GM19099 (cell line): ENCODE results near the gene THSD7B.

Experiments used
- POLR2A ChIP-seq: IDR thresholded peaks from 3 replicates; pipeline ENCODE4 v1.6.1; 2011; ENCODE audit warnings: low read depth; ENCODE audit not compliant: insufficient read length; ENCODE audit errors: extremely low read depth

Gene THSD7B

DNA sequence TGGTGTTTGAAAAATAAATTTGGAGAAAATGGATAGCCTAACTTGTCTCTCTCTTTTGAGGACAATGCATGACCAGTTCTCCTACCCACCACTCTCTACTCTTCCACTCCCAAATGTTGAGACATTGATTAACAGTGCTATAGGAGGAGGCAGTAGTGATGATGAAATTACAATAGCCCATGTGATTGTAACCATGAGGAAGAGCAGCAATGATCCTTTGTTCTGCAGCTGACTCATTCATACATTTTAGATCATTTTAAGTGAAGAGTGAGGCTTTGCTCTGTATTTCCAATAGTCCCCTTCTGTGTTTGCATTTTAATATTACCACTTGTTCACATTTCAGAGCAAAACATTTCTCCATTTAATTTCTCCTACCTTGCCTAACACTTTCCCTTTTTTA, 592.3 kb downstream of the THSD7B start:
- TF ChIP-seq POLR2A: no peak

DNA sequence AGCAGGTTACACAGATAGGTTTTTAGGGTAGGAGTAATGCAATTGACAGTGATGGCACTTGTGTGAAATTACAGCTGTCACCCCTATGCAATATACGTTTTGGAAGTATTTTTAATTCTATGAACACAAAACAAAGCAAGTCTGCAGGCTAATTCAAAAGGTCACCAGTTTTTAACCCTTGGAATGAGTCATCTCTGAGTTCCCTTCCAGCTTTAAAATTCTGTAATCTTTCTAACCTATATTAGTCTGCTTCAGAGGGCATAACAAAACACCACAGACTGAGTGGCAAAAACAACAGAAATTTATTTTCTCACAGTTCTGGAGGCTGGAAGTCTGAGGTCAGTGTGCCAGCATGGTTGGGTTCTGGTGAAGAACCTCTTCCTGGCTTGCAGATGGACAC, 602.0 kb downstream of the THSD7B start:
- TF ChIP-seq POLR2A: no peak

DNA sequence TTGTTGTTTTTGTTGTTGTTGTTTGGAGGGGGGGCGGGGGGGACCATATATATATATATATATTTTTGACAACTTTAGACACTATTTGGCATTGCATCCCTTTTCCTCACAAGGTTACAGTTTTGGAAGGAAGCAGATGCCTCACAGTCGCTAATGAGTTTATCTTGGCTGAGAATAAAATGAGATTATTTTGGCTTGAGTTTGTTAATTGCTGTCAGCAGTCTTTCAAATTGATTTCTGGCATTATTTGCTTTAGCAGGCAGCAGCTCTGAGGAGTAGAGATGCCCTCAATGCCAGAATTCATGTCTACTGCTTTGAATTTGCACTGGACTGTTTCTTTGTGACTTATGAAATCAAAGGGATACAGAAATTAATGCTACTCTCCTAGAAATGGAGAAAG, 603.8 kb downstream of the THSD7B start:
- TF ChIP-seq POLR2A: no peak

DNA sequence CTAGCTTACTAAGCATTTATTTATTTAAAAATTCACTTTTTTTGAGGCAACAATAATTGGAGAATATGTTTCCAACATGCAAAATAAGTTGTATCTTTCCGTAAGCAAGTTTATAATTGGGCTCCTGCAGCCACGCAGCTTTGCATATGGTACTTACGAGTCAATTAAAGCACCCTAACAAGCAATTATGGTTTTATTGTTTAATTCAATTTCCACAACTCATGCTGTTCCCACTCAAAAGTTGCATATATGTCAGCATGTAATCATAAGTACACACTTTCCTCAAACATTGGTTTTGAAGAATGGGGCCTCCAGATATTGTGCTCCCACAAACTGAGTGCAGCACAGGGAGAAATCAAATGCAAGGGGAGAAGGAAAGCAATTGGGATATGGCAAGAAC, 613.8 kb downstream of the THSD7B start:
- no peak for TF ChIP-seq POLR2A

DNA sequence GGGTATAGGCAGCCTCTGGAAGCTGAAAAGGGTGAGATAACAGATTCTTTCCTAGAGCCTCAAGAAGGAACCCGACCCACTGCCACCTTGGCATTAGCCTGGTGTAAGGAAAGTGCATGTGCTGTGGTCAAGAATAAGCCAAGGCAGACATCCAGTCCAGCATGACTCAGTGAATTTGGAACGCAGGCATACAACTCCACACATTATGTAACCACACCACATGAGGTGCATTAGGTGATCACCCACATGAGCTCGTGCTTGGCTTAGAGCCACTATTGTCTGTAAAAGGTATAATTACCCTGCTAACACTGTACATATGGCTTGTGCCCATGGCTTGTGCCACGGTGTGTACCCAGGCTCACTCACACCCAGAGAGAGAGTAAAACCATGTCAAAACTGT, 615.3 kb downstream of the THSD7B start:
- no peak for TF ChIP-seq POLR2A

DNA sequence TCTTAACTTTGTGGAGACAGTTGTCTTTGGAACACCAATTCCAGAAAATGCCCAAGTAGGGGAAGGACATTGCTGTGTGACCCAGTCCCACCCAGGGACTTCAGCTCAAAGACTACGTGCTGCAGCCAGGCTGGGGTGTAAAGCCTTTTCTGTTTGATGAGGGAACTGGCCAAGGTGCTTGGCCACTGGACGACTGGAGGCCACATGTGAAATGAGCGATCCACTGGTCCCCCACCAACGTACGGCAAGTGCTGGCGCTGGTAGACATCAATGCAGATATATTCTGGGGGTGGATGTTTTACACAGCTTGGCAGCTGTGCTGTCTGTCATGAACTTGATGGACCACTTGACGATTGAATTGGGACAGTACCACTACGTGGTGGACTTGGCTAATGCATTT, 616.4 kb downstream of the THSD7B start:
- TF ChIP-seq POLR2A: no peak

DNA sequence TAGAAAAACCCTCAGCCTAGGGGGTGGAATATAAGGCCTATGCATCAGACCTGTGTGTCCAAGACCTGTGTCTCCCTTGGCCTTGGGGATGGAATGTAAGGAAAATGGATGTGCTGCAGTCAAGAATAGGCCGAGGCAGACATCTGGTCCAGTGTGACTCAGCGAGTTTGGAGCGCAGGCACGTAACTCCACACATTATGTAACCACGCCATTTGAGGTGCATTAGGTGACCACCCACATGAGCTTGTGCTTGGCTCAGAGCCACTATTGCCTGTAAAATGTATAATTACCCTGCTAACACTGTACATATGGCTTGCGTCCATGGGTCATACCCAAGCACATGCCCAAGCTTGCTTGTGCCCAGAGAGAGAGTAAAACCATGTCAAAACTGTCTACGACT, 618.0 kb downstream of the THSD7B start:
- TF ChIP-seq POLR2A: no peak

DNA sequence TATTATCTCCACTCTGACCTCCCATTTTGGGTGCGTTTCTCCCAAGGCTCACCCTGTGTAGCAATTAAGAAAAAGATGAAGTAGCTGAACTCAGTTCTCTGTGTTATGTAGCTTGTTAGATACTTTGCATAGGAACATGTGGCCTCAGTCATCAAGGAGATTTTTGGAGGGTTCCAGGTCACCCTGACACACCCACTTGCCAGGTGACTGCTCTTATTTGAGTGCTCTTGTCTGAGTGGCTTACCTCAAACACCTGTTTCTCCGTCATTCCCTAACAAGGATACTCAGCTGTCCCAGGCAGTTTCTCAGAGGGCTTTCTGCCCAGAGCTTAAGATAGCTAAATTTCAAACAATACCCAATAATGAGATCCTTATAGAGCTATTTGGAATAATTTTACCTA, 621.7 kb downstream of the THSD7B start:
- no peak for TF ChIP-seq POLR2A

DNA sequence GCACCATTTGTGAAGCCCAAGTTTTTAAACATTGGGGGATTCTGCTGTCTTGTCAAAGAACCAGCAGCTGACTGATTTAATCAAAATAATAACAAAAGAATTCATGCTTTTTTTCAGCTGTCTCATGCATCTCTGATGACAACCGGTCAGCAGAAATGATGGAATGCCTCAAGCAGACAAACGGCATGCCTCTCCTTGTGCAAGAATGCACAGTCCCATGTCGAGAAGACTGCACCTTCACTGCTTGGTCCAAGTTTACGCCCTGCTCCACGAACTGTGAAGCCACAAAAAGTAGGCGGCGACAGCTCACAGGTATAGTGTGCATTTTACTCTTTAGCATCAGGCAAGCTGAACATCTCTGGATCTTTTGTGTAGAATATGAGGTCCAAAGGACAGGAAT, 640.2 kb downstream of the THSD7B start:
- no peak for TF ChIP-seq POLR2A

DNA sequence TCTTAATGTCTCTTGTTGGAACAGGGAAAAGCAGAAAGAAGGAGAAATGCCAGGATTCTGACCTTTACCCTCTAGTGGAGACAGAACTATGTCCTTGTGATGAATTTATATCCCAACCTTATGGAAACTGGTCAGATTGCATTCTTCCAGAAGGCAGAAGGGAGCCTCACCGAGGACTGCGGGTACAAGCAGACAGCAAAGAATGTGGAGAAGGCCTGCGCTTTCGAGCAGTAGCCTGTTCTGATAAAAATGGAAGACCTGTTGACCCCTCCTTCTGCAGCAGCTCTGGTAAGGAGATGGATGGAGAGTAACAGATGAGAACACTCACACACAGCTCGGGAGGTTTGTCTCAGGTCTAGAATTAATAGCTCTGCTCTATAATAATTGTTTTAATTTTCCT, 646.2 kb downstream of the THSD7B start:
- TF ChIP-seq POLR2A: no peak

DNA sequence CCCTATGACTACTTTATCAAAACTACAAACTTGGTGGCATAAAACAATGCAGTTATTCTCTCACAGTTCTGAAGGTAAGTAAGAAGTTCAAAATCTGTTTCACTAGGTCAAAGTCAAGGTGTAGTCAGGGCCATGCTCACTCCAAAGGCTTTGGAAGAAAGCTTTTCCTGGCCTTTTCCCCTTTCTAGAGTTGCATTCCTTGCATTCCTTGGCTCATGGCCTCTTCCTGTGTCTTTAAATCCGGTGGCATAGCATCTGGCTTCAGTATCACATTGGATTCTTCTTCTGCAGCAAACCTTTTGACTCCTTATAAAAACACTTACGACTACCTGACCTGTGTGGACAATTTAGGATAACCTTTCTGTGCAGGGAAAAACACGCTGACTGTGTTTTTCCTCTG, 655.4 kb downstream of the THSD7B start:
- no peak for TF ChIP-seq POLR2A

DNA sequence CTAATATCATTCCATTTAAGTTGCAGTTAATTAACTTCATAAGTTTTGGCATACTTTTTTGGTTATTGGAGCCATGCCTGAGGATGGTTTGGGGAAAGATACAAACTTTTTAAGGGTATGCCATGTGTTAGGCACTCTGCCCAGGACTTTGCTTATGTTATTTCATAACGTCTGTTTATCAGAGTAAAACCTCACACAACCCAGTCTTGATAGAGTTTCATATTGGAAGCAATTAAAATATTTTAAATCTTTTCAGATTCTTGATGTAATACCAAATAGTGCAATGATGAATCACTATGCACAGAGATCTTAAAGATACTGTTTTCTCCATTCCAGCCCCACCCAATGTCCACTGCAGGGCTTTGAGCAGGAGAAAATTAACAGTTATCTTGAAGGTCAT, 669.8 kb downstream of the THSD7B start:
- TF ChIP-seq POLR2A: no peak

DNA sequence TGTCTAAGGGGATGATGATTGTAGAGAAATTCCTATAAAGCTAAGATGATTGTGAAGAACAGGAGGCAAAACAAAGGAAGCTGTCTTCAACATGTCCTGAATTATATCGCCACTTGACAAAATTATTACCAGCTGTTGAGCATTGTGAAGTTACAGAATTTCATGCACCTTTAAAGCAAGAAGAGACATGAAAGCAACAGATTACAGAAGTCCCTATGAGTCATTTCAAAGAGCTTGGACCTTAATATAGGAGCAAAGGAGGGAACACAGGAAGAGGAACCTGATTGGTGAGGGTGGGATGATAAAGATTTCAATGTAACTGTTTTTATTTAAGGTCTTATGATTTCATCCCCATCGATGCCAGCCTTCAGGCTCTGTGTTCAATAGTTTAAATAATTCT, 672.0 kb downstream of the THSD7B start:
- TF ChIP-seq POLR2A: no peak

DNA sequence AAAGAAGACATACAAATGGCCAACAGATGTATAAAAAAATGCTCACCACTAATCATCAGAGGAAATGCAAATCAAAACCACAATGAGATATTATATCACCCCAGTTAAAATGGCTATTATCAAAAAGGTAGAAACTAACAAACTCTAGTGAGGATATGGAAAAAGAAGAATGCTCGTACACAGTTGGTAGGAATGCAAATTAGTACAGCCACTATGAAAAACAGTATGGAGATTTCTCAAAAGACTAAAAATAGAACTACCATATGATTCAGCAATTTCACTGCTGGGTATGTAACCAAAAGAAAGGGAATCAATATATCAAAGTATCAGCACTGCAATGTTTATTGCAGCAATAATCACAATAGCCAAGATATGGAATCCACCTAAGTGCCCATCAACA, 679.6 kb downstream of the THSD7B start:
- TF ChIP-seq POLR2A: no peak

DNA sequence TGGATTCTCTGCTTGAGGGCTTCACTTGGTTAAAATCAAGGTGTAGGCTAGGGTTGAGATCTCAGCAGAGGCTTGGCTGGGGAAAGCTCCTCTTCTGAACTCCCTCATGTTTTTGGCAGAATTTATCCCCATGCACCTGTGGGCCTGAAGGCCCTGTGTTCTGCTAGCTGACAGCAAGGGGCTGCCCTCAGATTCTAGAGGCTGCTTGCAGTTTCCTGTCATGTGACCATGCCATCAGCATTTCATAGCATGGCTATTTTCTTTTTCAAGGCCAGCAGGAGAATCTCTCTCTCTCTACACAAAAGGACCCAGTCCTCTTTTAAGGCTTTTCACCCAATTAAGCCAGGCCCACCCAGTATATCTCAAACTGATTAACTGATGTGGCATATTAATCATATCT, 684.1 kb downstream of the THSD7B start:
- no peak for TF ChIP-seq POLR2A

DNA sequence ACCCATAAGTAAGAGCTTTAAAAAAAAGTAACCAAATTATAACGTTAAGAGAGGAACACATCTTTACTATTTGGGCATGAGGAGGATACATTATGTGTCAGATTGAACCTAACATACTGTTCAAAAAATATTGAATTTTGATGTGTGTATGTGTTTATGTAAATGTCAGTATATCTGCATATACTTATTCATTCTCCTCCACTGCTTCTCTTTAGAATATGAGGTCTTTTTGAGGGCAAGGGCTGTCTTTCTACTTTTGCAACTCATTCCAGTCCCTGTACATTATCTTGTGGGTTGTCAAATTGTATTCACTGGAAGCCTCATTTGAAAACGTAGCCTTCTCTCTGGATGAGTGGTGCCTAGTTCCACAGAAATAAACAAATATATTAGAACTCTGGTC, 689.5 kb downstream of the THSD7B start:
- no peak for TF ChIP-seq POLR2A

DNA sequence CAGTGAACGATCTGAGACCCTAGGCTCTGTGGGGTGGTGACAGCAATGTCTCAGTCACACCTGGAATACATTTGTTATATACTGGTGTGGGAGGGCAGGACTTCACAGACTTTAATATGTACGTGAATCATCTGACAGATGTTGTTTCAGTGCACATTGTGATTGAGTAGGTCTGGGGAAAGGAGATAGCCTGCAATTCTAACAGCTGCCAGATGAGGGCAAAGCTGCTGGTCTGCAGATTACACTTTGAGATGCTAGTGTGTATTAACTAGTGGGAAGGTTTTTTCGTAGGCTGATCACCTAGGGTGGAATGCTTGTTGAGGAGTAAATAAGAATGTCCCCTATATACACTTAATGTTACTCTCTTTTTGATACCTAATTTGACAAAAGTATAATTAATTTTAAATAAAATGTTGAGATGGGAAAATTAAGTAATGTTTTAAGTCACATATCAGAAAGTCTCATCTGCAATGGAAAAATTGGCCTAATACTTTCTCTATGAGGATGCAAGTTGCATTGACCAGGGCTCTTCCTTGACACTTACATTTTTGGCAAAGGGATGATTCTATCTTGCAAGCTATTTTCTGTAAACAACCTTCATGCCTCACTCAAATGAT, 702.0 kb downstream of the THSD7B start:
- TF ChIP-seq POLR2A: no peak
